ENCODE data around the gene SLC10A1. TPM values are rescaled to one million over a fixed set of nuclear protein-coding genes. Genes with fewer than 3 reads are reported as not detected.

The SLC10A1 gene
- polyA plus RNA-seq, 1 experiment, result not detected

GRCh38 chr14:69828354-69828753 lies 31.3 kb upstream of the SLC10A1 start:
- no peaks in the 10 kb centered on the region for H3K9me3 ChIP-seq (ENCODE audit: control insufficient read depth, insufficient read depth, low read length)
- CTCF ChIA-PET, result no interaction called here
- no peak for TF ChIP-seq CTCF (IDR thresholded peaks at IDR 0.05; ENCODE audit: low read depth, low read length)
- no peak overlapping the region for H3K4me3 ChIP-seq (ENCODE audit: low read depth, low read length)
- POLR2A ChIA-PET, result no interaction called here
- H3K27ac ChIP-seq (ENCODE audit: low read depth, low read length), result no peak overlapping the region
- peaks cover 6% of the 10 kb centered on the region for H3K27me3 ChIP-seq (ENCODE audit: control insufficient read depth, insufficient read depth, low read length)
- no peak for DNase-seq (ENCODE audit: low read depth, low spot score)

GRCh38 chr14:69827560-69827959 lies 30.5 kb upstream of the SLC10A1 start:
- no peak overlapping the region for H3K4me3 ChIP-seq (ENCODE audit: low read depth, low read length)
- ChIA-PET POLR2A (no interaction called here), CTCF (no interaction called here)
- H3K27me3 ChIP-seq (ENCODE audit: control insufficient read depth, insufficient read depth, low read length), result peaks cover 6% of the 10 kb centered on the region
- TF ChIP-seq CTCF (IDR thresholded peaks at IDR 0.05; ENCODE audit: low read depth, low read length), result no peak
- no peak overlapping the region for H3K27ac ChIP-seq (ENCODE audit: low read depth, low read length)
- DNase-seq (ENCODE audit: low read depth, low spot score), result no peak
- no peaks in the 10 kb centered on the region for H3K9me3 ChIP-seq (ENCODE audit: control insufficient read depth, insufficient read depth, low read length)

- ChIA-PET POLR2A (no interaction called here), CTCF (interaction anchor here (3.1 kb wide), 1 partner anchor 205 kb away, joined by 18 read pairs; no protein-coding TSS in a partner anchor)
- peaks cover 3% of the 10 kb centered on the region for H3K27me3 ChIP-seq (ENCODE audit: control insufficient read depth, insufficient read depth, low read length)
- H3K27ac ChIP-seq (ENCODE audit: low read depth, low read length), result no peak overlapping the region
- no peak overlapping the region for H3K4me3 ChIP-seq (ENCODE audit: low read depth, low read length)
- no peak for TF ChIP-seq CTCF (IDR thresholded peaks at IDR 0.05; ENCODE audit: low read depth, low read length)
- DNase-seq (ENCODE audit: low read depth, low spot score), result no peak
- no peaks in the 10 kb centered on the region for H3K9me3 ChIP-seq (ENCODE audit: control insufficient read depth, insufficient read depth, low read length)
These were observed 25.4 kb upstream of the SLC10A1 start for GRCh38 chr14:69822456-69822855.

GRCh38 chr14:69820991-69821390 lies 23.9 kb upstream of the SLC10A1 start:
- no peak for TF ChIP-seq CTCF (IDR thresholded peaks at IDR 0.05; ENCODE audit: low read depth, low read length)
- ChIA-PET CTCF (interaction anchor here (0.8 to 3.1 kb wide), 2 partner anchors 207 to 253 kb away, joined by 4 to 18 read pairs; no protein-coding TSS in a partner anchor), POLR2A (no interaction called here)
- Histone ChIP-seq H3K27ac (ENCODE audit: low read depth, low read length) (no peak overlapping the region), H3K4me3 (ENCODE audit: low read depth, low read length) (no peak overlapping the region), H3K27me3 (ENCODE audit: control insufficient read depth, insufficient read depth, low read length) (peaks cover 2% of the 10 kb centered on the region), H3K9me3 (ENCODE audit: control insufficient read depth, insufficient read depth, low read length) (no peaks in the 10 kb centered on the region)
- DNase-seq (ENCODE audit: low read depth, low spot score), result no peak

GRCh38 chr14:69819607-69820006 lies 22.6 kb upstream of the SLC10A1 start:
- CTCF ChIA-PET, result interaction anchor here (3.1 to 4.7 kb wide), 3 partner anchors 208 to 254 kb away, joined by 18 to 142 read pairs (median 78); no protein-coding TSS in a partner anchor
- Histone ChIP-seq H3K27ac (ENCODE audit: low read depth, low read length) (no peak overlapping the region), H3K4me3 (ENCODE audit: low read depth, low read length) (no peak overlapping the region), H3K27me3 (ENCODE audit: control insufficient read depth, insufficient read depth, low read length) (peaks cover 2% of the 10 kb centered on the region), H3K9me3 (ENCODE audit: control insufficient read depth, insufficient read depth, low read length) (no peaks in the 10 kb centered on the region)
- no peak for DNase-seq (ENCODE audit: low read depth, low spot score)
- TF ChIP-seq CTCF (IDR thresholded peaks at IDR 0.05; ENCODE audit: low read depth, low read length), result no peak
- POLR2A ChIA-PET, result no interaction called here
